SH-SY5Y (cell line): ENCODE measurements around the gene ABTB2.

Source experiments
- GATA2 ChIP-seq: IDR thresholded peaks from 2 replicates; pipeline ENCODE4 v1.6.1; 2011; ENCODE audit warnings: mild to moderate bottlenecking, low read depth, low read length
- GATA3 ChIP-seq: IDR thresholded peaks from 2 replicates; pipeline ENCODE4 v1.6.1; 2011; ENCODE audit warnings: low read depth, mild to moderate bottlenecking, low read length, moderate library complexity

- no peak for TF ChIP-seq GATA2
- no peak for TF ChIP-seq GATA3
These were observed 46.5 kb upstream of the ABTB2 start for GRCh38 chr11:34404280-34404679.
